ENCODE measurements around the gene ANO9.

DNA sequence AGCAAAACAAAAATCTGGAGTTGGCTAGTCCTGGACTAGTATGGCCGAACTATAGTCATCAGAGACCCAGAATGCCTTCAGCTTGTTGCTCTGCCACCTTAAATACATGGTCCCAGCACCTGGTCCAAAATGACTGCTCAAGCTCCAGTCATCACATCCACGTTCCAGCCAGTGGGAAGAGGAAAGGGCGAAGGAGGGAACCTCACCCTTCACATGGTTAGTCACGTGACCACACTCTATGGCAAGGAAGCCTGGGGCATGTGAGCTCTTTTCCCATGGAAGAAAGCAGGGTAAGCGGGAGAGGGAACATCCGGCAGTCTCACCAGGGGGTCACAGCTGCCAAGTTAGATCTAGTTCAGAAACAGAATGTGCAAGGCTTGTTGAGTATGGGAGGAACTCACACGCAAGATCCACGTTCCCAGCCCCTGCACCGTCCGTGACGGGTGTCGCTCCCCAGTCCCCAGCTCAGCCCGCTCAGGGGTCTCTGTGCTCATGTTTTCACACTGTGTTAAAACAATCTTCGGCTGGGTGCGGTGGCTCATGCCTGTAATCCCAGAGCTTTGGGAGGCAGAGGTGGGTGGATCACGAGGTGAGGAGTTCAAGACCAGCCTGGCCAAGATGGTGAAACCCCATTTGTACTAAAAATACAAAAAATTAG is 1.9 kb upstream of the ANO9 start:
- TF ChIP-seq, protein P1, sequence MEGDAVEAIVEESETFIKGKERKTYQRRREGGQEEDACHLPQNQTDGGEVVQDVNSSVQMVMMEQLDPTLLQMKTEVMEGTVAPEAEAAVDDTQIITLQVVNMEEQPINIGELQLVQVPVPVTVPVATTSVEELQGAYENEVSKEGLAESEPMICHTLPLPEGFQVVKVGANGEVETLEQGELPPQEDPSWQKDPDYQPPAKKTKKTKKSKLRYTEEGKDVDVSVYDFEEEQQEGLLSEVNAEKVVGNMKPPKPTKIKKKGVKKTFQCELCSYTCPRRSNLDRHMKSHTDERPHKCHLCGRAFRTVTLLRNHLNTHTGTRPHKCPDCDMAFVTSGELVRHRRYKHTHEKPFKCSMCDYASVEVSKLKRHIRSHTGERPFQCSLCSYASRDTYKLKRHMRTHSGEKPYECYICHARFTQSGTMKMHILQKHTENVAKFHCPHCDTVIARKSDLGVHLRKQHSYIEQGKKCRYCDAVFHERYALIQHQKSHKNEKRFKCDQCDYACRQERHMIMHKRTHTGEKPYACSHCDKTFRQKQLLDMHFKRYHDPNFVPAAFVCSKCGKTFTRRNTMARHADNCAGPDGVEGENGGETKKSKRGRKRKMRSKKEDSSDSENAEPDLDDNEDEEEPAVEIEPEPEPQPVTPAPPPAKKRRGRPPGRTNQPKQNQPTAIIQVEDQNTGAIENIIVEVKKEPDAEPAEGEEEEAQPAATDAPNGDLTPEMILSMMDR (IDR thresholded peaks at IDR 0.05): no peak
- no peak for TF ChIP-seq POLR2AphosphoS5 (IDR thresholded peaks at IDR 0.05)

All from esophagus muscularis mucosa (tissue), 3 donors.